Measurements from ENCODE around the gene PALM3.

DNA sequence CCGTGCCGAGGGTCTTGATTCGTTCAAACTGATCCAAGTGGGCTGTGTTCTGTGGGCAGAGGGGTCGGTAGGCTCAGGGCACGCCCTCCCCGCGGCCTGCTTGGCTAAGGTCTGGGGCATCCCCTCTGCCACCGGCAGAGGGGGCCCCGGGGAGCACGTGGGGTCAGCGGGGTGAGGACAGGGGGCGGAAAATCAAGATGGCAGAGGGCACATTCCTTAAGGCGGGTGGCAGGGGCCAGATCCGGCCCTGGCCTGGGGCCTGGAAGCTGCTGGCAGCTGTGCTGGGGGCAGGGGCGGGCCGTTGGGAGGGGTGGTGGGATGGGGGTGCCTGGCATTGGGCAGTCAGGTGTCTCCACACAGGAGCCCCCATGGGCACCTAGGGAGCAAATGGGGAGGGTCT is 45.0 kb upstream of the PALM3 start:
- no peak for TF ChIP-seq EZH2phosphoT487 (conservative IDR thresholded peaks at IDR 0.05; ENCODE audit: low read length)
- TF ChIP-seq, protein P1, sequence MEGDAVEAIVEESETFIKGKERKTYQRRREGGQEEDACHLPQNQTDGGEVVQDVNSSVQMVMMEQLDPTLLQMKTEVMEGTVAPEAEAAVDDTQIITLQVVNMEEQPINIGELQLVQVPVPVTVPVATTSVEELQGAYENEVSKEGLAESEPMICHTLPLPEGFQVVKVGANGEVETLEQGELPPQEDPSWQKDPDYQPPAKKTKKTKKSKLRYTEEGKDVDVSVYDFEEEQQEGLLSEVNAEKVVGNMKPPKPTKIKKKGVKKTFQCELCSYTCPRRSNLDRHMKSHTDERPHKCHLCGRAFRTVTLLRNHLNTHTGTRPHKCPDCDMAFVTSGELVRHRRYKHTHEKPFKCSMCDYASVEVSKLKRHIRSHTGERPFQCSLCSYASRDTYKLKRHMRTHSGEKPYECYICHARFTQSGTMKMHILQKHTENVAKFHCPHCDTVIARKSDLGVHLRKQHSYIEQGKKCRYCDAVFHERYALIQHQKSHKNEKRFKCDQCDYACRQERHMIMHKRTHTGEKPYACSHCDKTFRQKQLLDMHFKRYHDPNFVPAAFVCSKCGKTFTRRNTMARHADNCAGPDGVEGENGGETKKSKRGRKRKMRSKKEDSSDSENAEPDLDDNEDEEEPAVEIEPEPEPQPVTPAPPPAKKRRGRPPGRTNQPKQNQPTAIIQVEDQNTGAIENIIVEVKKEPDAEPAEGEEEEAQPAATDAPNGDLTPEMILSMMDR (IDR thresholded peaks at IDR 0.05; ENCODE audit: insufficient read depth, low read length, poor library complexity, severe bottlenecking): no peak
